NCI-H226 (cell line): Measurements from ENCODE around the gene CA4.

Source experiments
- DNase-seq: peaks from one replicate; pipeline ENCODE4 v3.0.0-alpha.2; 2015

The CA4 gene

DNA sequence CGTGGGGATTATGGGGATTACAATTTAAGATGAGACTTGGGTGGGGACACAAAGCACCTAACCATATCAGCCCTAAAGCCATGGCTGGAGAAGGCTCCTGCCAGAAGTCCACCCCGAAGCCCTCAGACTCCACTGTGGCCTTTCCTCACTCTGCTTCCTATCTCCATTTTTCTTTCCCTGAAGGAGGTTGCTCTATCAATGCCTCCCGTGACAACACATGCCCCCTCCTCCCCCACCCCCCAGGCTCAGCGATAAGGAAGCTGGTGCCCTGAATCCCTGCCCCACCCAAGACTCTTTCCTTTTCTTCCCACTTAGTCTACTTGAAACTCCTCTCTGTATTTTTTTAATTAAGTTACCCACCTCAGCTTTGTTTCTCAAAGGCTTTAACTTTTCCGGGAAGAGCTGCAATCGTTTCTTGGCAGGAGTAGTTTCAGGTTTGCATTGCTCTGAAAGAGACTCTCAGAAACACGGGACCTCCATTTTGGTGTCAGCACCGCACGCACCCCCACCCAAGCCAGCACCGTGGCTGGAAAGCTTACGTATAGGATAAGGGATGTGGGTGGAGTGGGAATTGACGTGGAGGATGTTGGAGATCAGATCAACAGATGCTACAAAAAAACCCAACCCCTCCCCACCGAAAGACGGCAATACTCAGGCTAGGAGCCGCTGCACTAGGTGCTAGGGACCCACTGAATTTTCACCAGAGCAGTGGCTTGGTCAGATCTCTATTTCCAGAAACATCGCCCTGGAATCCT, 15.2 kb upstream of the CA4 start:
- no peak for DNase-seq

- DNase-seq: peak; percentile 88
Measured at GRCh38 chr17:60135151-60135950, 14.4 kb upstream of the CA4 start.

DNA sequence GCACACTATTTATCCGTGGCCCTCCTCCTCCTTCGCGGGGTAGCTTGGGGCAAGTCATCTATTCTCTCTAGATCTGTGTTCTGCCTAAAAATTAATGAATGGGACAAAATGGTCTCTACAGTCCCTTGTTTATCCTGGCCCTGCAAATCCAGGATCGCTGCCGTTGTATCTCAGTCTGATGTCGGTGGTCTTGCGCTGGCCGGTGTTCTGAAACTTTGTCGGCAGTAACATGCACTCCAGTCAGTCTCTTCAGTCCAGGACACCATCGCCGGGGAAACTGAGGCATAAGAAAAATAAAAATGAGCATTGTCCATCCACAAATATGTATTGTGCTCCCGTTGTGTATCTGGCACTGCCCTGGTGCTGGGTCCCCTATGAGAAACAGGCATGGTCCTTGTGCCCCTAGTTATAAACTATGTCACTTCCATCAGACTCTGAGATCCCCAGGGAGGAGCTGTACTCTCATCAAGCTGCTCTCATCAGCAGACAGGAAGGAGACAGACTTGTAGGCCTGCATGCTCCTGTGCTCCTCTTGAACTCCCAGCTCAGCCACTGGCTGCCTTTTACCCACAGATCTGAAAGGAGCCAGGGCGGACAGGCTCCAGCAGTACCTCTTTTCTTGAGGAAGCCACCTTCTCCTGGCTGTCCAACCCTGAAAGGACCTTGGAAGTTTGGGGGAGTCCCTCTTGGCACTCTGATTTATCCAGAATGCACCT, 13.7 kb upstream of the CA4 start:
- DNase-seq: no peak

- DNase-seq: no peak
Measured at GRCh38 chr17:60137731-60138130, 12.0 kb upstream of the CA4 start.

- no peak for DNase-seq
Measured at GRCh38 chr17:60138769-60139437, 10.9 kb upstream of the CA4 start.

DNA sequence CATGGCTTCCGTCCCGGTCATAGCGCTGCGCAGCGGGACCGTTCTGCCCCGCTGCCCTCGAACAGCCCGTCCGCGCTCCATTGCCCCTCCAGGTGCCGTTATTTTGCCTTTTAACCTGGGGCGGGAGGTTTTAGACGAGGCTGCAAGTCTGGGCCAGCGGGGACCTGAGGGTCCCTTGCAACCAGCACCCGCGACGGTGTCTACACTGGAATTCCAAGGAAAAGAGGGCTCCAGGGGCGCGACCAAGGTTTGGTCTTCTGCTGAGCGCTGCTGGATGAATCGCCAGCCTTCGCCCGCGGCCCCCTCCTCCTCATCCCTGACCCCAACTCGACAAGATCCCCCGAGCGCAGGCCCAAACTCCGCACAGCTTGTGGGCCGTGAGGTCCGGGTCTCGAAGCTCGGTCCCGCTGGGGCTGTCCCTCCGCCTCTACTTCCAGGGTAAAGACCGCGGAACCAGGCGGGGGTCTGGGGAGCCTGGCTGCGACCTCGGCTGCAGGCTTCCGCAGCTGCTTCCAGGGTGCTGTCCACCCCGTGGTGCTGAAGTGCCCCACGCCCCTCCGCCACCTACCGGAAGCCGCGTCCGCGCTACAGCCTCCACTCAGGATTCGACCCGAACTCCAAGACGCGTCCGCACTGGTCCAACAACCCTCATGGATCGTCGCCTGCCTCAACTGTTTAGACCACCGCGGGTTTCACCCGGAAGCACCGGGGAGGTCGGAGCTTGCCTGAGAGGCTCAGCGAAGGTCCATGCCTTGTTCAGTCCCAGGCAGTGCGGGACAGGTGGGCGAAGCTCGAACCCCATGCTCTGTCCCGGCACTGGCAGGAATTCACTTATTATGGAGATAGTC, 10.1 kb upstream of the CA4 start:
- DNase-seq: peak; percentile 33

DNA sequence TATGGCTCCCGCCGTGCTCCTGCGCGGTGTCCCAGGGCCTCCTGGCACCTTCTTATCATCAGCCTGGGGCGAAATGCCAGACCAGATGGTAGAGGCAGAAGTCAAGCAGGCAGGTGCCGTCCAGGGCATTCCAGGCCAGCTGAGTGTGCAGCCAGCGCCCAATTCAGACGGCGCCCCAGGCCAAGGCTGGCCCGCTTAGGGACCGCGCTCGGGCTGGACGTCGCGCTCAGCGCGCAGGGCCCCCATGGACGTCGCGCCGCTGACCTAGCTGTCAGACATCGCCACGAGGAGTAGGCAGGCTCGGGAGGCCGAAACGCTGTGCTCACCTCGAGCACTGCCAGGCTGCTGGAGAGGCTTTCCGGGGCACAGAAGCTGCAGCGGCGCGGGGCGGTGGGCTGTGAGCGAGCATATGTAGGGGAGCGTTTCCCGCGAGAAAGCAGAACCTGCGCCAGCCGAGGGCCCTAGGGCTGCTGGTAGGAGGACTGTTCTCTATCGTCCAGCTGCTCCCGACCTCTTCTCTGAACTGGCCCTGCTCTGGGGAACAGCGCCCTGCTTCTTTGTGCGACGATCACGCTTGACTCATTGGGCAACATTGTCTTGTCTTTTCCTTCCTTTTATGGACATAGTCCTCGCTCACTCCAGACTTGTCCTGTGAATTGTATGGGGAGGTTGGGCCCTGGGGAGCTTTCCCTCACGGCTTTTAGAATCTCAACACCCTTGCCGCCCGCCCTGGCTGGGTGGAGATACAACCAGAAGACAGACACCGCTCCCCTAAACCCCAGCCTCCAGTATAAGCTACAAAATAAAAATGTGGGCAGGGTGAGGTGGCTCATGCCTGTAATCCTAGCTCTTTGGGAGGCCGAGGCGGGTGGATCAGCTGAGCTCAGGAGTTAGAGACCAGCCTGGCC, 8.4 kb upstream of the CA4 start:
- no peak for DNase-seq

- peak; percentile 78 for DNase-seq
Measured at GRCh38 chr17:60142872-60143499, 6.8 kb upstream of the CA4 start.

- DNase-seq: peak; percentile 57
Measured at GRCh38 chr17:60145006-60145935, 4.5 kb upstream of the CA4 start.

- DNase-seq: no peak
Measured at GRCh38 chr17:60146206-60146605, 3.6 kb upstream of the CA4 start.

DNA sequence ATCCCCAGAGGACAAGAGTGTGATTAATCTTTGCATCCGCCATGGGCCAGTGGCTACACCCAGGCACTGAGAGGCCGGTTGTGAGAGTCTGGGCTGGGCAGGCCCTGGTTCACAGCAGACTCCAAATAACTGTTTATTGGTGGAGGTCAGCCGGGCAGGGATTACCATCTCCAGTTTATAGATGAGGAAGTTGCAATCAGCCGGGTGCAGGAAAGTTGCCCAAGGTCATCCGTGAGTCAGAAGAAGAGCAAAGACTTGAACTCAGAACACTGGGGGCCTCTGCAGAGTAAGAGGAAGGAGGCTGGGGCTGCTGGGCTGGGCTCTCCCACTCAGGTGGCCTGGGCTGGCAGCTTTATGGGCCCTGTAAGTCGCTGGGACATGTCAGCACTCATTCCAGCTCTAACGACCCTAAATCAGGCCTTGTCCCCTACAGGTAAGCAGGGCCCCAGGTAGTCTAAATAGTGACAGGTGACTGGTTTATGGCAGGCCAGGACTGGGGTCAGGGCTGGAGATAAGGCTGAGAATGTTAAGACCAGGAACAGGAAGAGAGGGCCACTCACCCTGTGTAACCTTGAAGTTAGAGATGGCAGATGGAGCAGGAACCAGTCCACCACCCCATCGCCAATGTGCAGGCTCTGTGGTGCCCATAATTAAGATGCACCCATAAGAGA, 2.1 kb upstream of the CA4 start:
- DNase-seq: no peak

- no peak for DNase-seq
Measured at GRCh38 chr17:60148373-60148772, 1.4 kb upstream of the CA4 start.

DNA sequence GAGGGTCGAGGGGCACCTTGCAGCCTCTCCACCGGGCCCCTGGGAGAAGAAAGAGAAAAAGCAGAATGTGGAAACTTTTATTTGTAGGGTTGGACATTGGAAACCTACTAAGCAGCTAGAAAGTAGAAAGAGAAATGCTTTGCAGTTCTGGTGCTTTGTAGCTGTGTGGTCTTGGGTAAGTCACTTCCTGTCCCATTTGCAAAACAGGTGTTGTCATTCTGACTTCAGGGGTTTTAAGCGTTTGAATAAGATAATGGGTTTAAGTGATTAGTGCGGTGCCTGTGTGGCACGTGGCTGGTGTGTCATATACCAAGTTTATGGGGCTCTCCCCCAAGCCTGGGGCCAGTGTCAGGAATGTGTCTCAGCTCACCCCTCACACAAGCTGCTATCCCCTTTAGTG, 1.6 kb downstream of the CA4 start:
- no peak for DNase-seq

- no peak for DNase-seq
Measured at GRCh38 chr17:60153606-60154390, 4.0 kb downstream of the CA4 start.

GRCh38 chr17:60154616-60155426, 5.0 kb downstream of the CA4 start:
- DNase-seq: no peak

DNA sequence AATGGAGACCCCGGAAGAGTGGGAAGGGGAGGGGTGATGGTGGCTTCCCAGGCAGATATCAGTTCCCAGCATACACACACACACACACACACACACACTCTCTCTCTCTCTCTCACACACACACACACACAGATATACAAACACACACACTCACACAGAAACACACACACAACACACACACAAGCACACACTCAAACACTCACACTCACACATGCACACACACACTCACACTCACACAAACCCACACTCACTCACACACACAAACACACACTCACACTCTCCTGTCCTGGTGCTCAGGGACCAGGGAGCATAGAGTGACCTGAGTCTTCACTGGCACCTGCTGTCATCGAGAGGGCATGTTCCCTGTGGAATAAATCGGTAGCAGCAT, 5.6 kb downstream of the CA4 start:
- DNase-seq: no peak

GRCh38 chr17:60155815-60156214, 6.0 kb downstream of the CA4 start:
- DNase-seq: no peak
